ENCODE results near the gene KCNG1. TPM values are rescaled to one million over a fixed set of nuclear protein-coding genes. Genes with fewer than 3 reads are reported as not detected.

The KCNG1 gene
- total RNA-seq, 1 donor = 3.0 TPM

DNA sequence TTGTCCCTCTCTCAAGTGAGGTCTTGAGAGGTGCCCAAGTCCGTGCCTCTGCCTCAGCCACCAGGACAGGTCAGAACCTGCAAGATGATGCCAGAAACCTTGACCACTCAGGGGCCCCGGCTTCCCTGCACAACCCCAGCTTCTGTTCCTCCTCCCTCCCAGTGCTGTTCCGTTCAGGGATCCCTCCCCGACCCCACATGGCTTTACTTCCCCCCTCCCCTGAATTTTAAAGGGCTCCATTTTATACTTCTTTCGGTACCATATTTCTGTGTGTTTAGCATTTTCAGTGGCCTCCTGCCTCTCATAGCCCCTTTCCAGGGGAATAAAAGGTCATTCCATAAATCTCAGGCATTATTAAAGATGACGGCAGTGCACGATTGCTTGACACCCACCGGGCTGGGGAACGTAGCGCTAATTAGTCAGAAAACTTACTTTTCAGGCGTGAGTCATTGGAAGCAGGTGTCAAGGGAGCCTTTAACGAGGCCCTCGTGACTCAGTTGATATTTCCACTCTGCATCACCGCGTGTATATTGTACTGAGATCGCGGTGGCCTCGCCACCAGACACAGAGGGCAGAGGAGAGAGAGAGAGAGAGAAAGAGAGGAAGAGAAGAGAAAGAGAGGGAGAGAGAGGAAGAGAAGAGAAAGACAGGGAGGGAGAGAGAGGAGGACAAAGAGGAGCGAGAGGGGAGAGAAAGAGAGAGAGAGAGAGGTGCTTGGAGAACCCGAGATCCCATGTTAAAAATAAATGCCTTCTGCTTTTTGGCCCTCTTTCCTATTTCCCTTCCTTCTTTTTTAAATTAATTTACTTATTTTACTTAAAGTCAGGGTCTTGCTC lies 21.3 kb downstream of the KCNG1 start:
- TF ChIP-seq, protein P1, sequence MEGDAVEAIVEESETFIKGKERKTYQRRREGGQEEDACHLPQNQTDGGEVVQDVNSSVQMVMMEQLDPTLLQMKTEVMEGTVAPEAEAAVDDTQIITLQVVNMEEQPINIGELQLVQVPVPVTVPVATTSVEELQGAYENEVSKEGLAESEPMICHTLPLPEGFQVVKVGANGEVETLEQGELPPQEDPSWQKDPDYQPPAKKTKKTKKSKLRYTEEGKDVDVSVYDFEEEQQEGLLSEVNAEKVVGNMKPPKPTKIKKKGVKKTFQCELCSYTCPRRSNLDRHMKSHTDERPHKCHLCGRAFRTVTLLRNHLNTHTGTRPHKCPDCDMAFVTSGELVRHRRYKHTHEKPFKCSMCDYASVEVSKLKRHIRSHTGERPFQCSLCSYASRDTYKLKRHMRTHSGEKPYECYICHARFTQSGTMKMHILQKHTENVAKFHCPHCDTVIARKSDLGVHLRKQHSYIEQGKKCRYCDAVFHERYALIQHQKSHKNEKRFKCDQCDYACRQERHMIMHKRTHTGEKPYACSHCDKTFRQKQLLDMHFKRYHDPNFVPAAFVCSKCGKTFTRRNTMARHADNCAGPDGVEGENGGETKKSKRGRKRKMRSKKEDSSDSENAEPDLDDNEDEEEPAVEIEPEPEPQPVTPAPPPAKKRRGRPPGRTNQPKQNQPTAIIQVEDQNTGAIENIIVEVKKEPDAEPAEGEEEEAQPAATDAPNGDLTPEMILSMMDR (IDR thresholded peaks at IDR 0.05; ENCODE audit: insufficient read depth, low read length) = no peak
- DNase-seq (ENCODE audit: low read depth) = no peak
- H3K4me3 ChIP-seq (ENCODE audit: low read depth, low read length) = no peak overlapping the region

GRCh38 chr20:50999355-50999754 lies 23.6 kb downstream of the KCNG1 start:
- no peak overlapping the region for H3K4me3 ChIP-seq (ENCODE audit: low read depth, low read length)
- DNase-seq (ENCODE audit: low read depth) = no peak
- TF ChIP-seq, protein P1 (IDR thresholded peaks at IDR 0.05; ENCODE audit: insufficient read depth, low read length) = no peak

- TF ChIP-seq, protein P1 (IDR thresholded peaks at IDR 0.05; ENCODE audit: insufficient read depth, low read length) = no peak
- H3K4me3 ChIP-seq (ENCODE audit: low read depth, low read length) = no peak overlapping the region
- no peak for DNase-seq (ENCODE audit: low read depth)
Observed at GRCh38 chr20:50996901-50997865, 25.7 kb downstream of the KCNG1 start.

GRCh38 chr20:50995506-50995905 lies 27.4 kb downstream of the KCNG1 start:
- TF ChIP-seq, protein P1 (IDR thresholded peaks at IDR 0.05; ENCODE audit: insufficient read depth, low read length) = no peak
- peak; percentile 31 for DNase-seq (ENCODE audit: low read depth)
- no peak overlapping the region for H3K4me3 ChIP-seq (ENCODE audit: low read depth, low read length)

- TF ChIP-seq, protein P1 (IDR thresholded peaks at IDR 0.05; ENCODE audit: insufficient read depth, low read length) = no peak
- no peak for DNase-seq (ENCODE audit: low read depth)
- H3K4me3 ChIP-seq (ENCODE audit: low read depth, low read length) = no peak overlapping the region
Observed at GRCh38 chr20:50993876-50994275, 29.0 kb downstream of the KCNG1 start.

GRCh38 chr20:50992733-50993457 lies 30.0 kb downstream of the KCNG1 start:
- peak; percentile 76 for DNase-seq (ENCODE audit: low read depth)
- TF ChIP-seq, protein P1 (IDR thresholded peaks at IDR 0.05; ENCODE audit: insufficient read depth, low read length) = peak; percentile 76
- no peak overlapping the region for H3K4me3 ChIP-seq (ENCODE audit: low read depth, low read length)
